DND-41 (cell line): ENCODE data around the gene PLA2G15.

Source experiments
- EZH2 ChIP-seq: IDR thresholded peaks from 3 replicates; pipeline ENCODE4 v1.6.1; 2012; ENCODE audit warnings: borderline replicate concordance, low read depth, mild to moderate bottlenecking, moderate library complexity, low read length, inconsistent platforms; ENCODE audit not compliant: severe bottlenecking
- TF ChIP-seq, protein P1 (sequence below): IDR thresholded peaks from 2 replicates; pipeline ENCODE4 v1.5.1; 2012; ENCODE audit warnings: borderline replicate concordance, low read length, moderate library complexity, mild to moderate bottlenecking; ENCODE audit not compliant: poor library complexity, severe bottlenecking; ENCODE audit errors: extremely low read depth

GRCh38 chr16:68246121-68246520 lies 948 bp downstream of the PLA2G15 start:
- TF ChIP-seq, protein P1, sequence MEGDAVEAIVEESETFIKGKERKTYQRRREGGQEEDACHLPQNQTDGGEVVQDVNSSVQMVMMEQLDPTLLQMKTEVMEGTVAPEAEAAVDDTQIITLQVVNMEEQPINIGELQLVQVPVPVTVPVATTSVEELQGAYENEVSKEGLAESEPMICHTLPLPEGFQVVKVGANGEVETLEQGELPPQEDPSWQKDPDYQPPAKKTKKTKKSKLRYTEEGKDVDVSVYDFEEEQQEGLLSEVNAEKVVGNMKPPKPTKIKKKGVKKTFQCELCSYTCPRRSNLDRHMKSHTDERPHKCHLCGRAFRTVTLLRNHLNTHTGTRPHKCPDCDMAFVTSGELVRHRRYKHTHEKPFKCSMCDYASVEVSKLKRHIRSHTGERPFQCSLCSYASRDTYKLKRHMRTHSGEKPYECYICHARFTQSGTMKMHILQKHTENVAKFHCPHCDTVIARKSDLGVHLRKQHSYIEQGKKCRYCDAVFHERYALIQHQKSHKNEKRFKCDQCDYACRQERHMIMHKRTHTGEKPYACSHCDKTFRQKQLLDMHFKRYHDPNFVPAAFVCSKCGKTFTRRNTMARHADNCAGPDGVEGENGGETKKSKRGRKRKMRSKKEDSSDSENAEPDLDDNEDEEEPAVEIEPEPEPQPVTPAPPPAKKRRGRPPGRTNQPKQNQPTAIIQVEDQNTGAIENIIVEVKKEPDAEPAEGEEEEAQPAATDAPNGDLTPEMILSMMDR, result no peak
- TF ChIP-seq EZH2, result no peak
